Panc1 (cell line): Measurements from ENCODE around the gene SZT2. TPM values are rescaled to one million over a fixed set of nuclear protein-coding genes. Genes with fewer than 3 reads are reported as not detected.

ENCODE experiments used
- ATAC-seq: fragments of 200-7000 bp; cut with Tn5 transposase; 2 replicates; pipeline ENCODE4 v1.9.1; 2020; ENCODE audit warnings: mild to moderate bottlenecking, moderate library complexity
- BruUV-seq: library from RNA; stranded (reverse); fragments of 400-500 nt; replicated peaks from 2 replicates; lab custom pipeline; 2021; lab: Mats Ljungman, UMichigan
- CTCF ChIA-PET: fragments of 300-600 bp; sonication (Branson Sonifier 250); formaldehyde crosslinking; loops from one replicate; lab custom pipeline; 2022; ENCODE audit warnings: antibody characterized with exemption; lab: Charles Lee
- POLR2A ChIA-PET: fragments of 300-600 bp; sonication (Branson Sonifier 250); formaldehyde crosslinking; loops from one replicate; lab custom pipeline; 2022; ENCODE audit warnings: antibody characterized with exemption; lab: Charles Lee
- DNase-seq: peaks from one replicate; pipeline ENCODE4 v3.0.0-alpha.2; 2010; ENCODE audit warnings: low read depth, low spot score
- H3K27ac ChIP-seq: 2 replicates; pipeline ENCODE4 v1.5.1; 2011; ENCODE audit warnings: mild to moderate bottlenecking, low read length, inconsistent platforms
- H3K27me3 ChIP-seq: fragments of 200-500 bp; sonication (Bioruptor generic); 2 replicates; pipeline ENCODE4 v1.6.0; 2014; ENCODE audit warnings: low read length, inconsistent platforms; ENCODE audit not compliant: control insufficient read depth, insufficient read depth
- H3K36me3 ChIP-seq: fragments of 200-500 bp; sonication (Bioruptor generic); 2 replicates; pipeline ENCODE4 v1.5.1; 2014; ENCODE audit warnings: inconsistent platforms, mild to moderate bottlenecking, low read length, moderate library complexity; ENCODE audit not compliant: control insufficient read depth, insufficient read depth
- H3K4me1 ChIP-seq: 2 replicates; pipeline ENCODE4 v1.5.1; 2011; ENCODE audit warnings: inconsistent platforms, mild to moderate bottlenecking, low read length, moderate library complexity; ENCODE audit not compliant: control insufficient read depth, insufficient read depth
- H3K4me3 ChIP-seq, 2 experiments: 2 replicates each; pipeline ENCODE4 v1.5.1; 2011 to 2012; ENCODE audit warnings: low read depth in 2 of 2, low read length in 2 of 2, mild to moderate bottlenecking in 2 of 2, inconsistent platforms in 1 of 2, moderate library complexity in 1 of 2
- H3K9me3 ChIP-seq: fragments of 200-500 bp; sonication (Bioruptor generic); 2 replicates; pipeline ENCODE4 v1.5.1; 2014; ENCODE audit warnings: low read depth, mild to moderate bottlenecking, inconsistent platforms, low read length, moderate library complexity; ENCODE audit not compliant: control insufficient read depth, insufficient read depth
- CTCF ChIP-seq: fragments of 450-650 bp; IDR thresholded peaks from 2 replicates; pipeline ENCODE4 v1.5.1; 2017; ENCODE audit warnings: mild to moderate bottlenecking
- POLR2AphosphoS5 ChIP-seq: IDR thresholded peaks from 2 replicates; pipeline ENCODE4 v1.6.1; 2012; ENCODE audit warnings: mild to moderate bottlenecking, low read depth, low read length, moderate library complexity
- REST ChIP-seq, 2 experiments: IDR thresholded peaks; 2 replicates each; pipeline ENCODE4 v1.6.1; 2011 to 2012; ENCODE audit warnings: low read depth in 2 of 2, control low read depth in 1 of 2, low read length in 1 of 2, mild to moderate bottlenecking in 1 of 2, moderate library complexity in 1 of 2; ENCODE audit not compliant: insufficient read depth in 1 of 2
- SIN3A ChIP-seq: IDR thresholded peaks from 2 replicates; pipeline ENCODE4 v1.6.1; 2012; ENCODE audit warnings: low read depth, mild to moderate bottlenecking, low read length, moderate library complexity, borderline replicate concordance; ENCODE audit not compliant: insufficient read depth
- TCF7L2 ChIP-seq: IDR thresholded peaks from 2 replicates; pipeline ENCODE4 v1.6.1; 2011; ENCODE audit warnings: mild to moderate bottlenecking, low read depth, low read length, inconsistent platforms
- in situ Hi-C: cut with HindIII; loops from 2 replicates; pipeline ENCODE4 v1.10.0; 2016; ENCODE audit warnings: low sequenced_read_pairs, low pct_unique_long_range_greater_than_20kb
- intact Hi-C: fragments of 100-400 bp; cut with micrococcal nuclease; formaldehyde crosslinking; loops from one replicate; pipeline ENCODE4 v1.10.0; 2022; ENCODE audit not compliant: unreplicated experiment
- total RNA-seq: library from RNA; stranded (reverse); gene quantifications from one replicate; pipeline ENCODE4 v1.2.1, GENCODE V29; 2021; ENCODE audit not compliant: unreplicated experiment

The SZT2 gene
- total RNA-seq, 1 experiment from 2014 or later = 40.2 TPM

DNA sequence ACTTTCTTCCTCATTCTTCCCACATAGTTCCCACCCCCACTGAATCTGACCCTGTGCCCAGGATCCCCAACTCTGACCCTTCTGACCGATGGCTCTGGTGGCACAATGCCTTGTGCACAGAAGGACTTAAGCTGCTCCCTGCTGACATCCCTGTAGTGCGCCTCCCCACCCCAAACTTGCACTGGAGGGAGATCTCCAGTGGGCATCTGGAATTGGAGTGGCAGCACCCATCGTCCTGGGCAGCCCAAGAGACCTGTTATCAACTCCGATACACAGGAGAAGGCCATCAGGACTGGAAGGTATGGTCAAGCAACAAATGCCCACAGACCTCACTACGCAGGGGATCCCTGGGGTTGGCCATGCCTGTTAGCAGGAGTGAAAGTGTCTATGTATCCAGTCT lies 43.1 kb upstream of the SZT2 start:
- BruUV-seq = no TSS peak
- ChIA-PET POLR2A (no interaction called here), CTCF (no interaction called here)
- intact Hi-C loops = no loop called here
- peaks cover 14% of the 10 kb centered on the region for H3K4me1 ChIP-seq
- TF ChIP-seq POLR2AphosphoS5 = no peak
- TF ChIP-seq SIN3A = no peak
- no peak for TF ChIP-seq CTCF
- no peak for TF ChIP-seq TCF7L2
- no peak for TF ChIP-seq REST (IDR thresholded peaks at IDR 0.05; ENCODE audit: insufficient read depth in 1 of 2, low read depth in 2 of 2, low read length in 1 of 2)
- in situ Hi-C loops = no loop called here
- H3K4me3 ChIP-seq = no peak overlapping the region
- ATAC-seq = no peak
- no peak for DNase-seq
- no peaks in the 10 kb centered on the region for H3K27me3 ChIP-seq
- no peaks in the 10 kb centered on the region for H3K9me3 ChIP-seq
- H3K27ac ChIP-seq = no peak overlapping the region
- H3K36me3 ChIP-seq = no peaks in the 10 kb centered on the region

DNA sequence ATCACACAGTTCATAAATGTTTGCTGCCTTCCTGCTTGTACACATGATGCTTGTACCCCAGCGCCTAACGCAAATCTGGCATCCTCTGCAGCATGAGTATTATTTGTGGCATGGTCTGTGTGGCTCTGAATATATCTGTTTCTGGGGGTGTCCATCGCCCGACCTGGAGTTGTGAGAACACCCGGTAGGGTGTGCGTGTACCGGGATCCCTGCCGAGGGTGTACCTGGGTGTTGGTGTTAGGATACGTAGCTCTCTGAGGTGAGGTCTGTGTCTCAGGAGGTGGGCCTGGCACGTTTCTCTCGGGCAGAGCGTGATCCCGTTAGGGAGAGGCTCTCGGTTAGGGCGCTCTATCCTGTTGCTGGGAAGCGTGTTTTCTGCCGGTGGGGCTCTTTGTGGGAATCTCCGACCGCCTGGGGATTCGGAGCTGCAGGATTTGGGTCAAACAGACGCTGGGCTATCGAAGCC lies 41.3 kb upstream of the SZT2 start:
- Histone ChIP-seq H3K27me3 (no peaks in the 10 kb centered on the region), H3K27ac (peak overlapping the region; percentile 91)

More for the DNA sequence above, 41.3 kb upstream of the SZT2 start:
- intact Hi-C loops = no loop called here
- ATAC-seq = peak; percentile 57
- TF ChIP-seq TCF7L2 (no peak), SIN3A (no peak), POLR2AphosphoS5 (no peak), CTCF (no peak), REST (IDR thresholded peaks at IDR 0.05; ENCODE audit: insufficient read depth in 1 of 2, low read depth in 2 of 2, low read length in 1 of 2) (no peak)
- ChIA-PET POLR2A (interaction anchor here (0.6 to 1.1 kb wide), 2 partner anchors 10 to 66 kb away, joined by 3 to 4 read pairs; partner anchors contain the start of gene CDC20), CTCF (interaction anchor here (0.6 kb wide), 1 partner anchor 66 kb away, joined by 5 read pairs; no protein-coding TSS in a partner anchor)
- Histone ChIP-seq H3K4me3 (peak overlapping the region; percentile 59 to 67), H3K36me3 (no peaks in the 10 kb centered on the region), H3K4me1 (peaks cover 14% of the 10 kb centered on the region), H3K9me3 (no peaks in the 10 kb centered on the region)
- in situ Hi-C loops = no loop called here
- BruUV-seq = no TSS peak
- DNase-seq = no peak
